Left lung (tissue), 10 donors: ENCODE measurements around the gene CAMK2D. TPM values are rescaled to one million over a fixed set of nuclear protein-coding genes. Genes with fewer than 3 reads are reported as not detected.
"Not testable (repeated sequence)": the region's sequence is repeated elsewhere in the genome, so short reads cannot be mapped to it uniquely, and the experiment has no call there.

Source experiments
- ATAC-seq: fragments of 200-7000 bp; cut with Tn5 transposase; one replicate; pipeline ENCODE4 v1.9.1; 2020; ENCODE audit warnings: moderate library complexity
- DNase-seq, 4 donors: peaks; one replicate each; pipeline ENCODE4 v3.0.0-alpha.2; 2013 to 2020
- H3K27ac ChIP-seq, 2 donors: fragments of 200-600 bp; sonication (generic) in 1 of 2; one replicate each; pipeline versions ENCODE4 v1.5.0 to v1.8.0; 2020 to 2021
- H3K27me3 ChIP-seq, 2 donors: fragments of 200-600 bp; sonication (generic) in 1 of 2; one replicate each; pipeline versions ENCODE4 v1.5.0 to v1.8.0; 2020 to 2021
- H3K36me3 ChIP-seq, 2 donors: fragments of 200-600 bp; sonication (generic) in 1 of 2; one replicate each; pipeline versions ENCODE4 v1.5.0 to v1.8.0; 2020 to 2021
- H3K4me1 ChIP-seq, 2 donors: fragments of 200-600 bp; one replicate each; pipeline ENCODE4 v1.8.0; 2021
- H3K4me3 ChIP-seq, 2 donors: fragments of 200-600 bp; sonication (generic) in 1 of 2; one replicate each; pipeline versions ENCODE4 v1.5.0 to v1.8.0; 2020 to 2021; ENCODE audit warnings: mild to moderate bottlenecking in 1 of 2
- H3K9me3 ChIP-seq, 2 donors: fragments of 200-600 bp; sonication (generic) in 1 of 2; one replicate each; pipeline versions ENCODE4 v1.5.0 to v1.8.0; 2020 to 2021
- CTCF ChIP-seq, 2 donors: fragments of 200-600 bp; sonication (generic) in 1 of 2; IDR thresholded peaks; one replicate each; pipeline versions ENCODE4 v1.5.0 to v1.8.0; 2021; ENCODE audit warnings: antibody characterized with exemption in 2 of 2
- intact Hi-C, 2 donors: fragments of 100-400 bp; cut with DNase I; formaldehyde crosslinking; loops; one replicate each; pipeline versions ENCODE4 v1.11.2 to v1.14.2; 2022
- polyA plus RNA-seq, 6 donors: library from polyadenylated mRNA; unstranded; fragments of 120-200 nt; gene quantifications; one replicate each; pipeline ENCODE4 v1.2.1, GENCODE V29; 2013; ENCODE audit not compliant: insufficient read length in 6 of 6
- total RNA-seq, 2 donors: library from RNA; stranded (reverse); fragmentation: NEBNext Ultra II Directional; extraction: Animal tissue kit (Norgen Biotek cat#: 25700); gene quantifications; one replicate each; pipeline ENCODE4 v1.2.1, GENCODE V29; 2021
- donor health status: DM: no; HTN: yes; CAD: no.
- donor health status: DM: no; HTN: no; CAD: no.

The CAMK2D gene
- total and polyA plus RNA-seq, 8 donors = 50.3 to 93.2 (median 68.4) TPM

- TF ChIP-seq CTCF (IDR thresholded peaks at IDR 0.05) = no peak
- Histone ChIP-seq H3K4me3 (no peak overlapping the region), H3K27ac (no peak overlapping the region), H3K4me1 (no peaks in the 10 kb centered on the region), H3K27me3 (no peaks in the 10 kb centered on the region), H3K9me3 (no peaks in the 10 kb centered on the region), H3K36me3 (no peaks in the 10 kb centered on the region)
- DNase-seq (no peak), ATAC-seq (no peak)
- intact Hi-C loops = no loop called here
Measured at GRCh38 chr4:113718252-113718651, 43.3 kb downstream of the CAMK2D start.

GRCh38 chr4:113711883-113712662, 49.5 kb downstream of the CAMK2D start:
- H3K4me1 ChIP-seq = peaks cover 0 to 1% of the 10 kb centered on the region in 2 donors
- H3K4me3 ChIP-seq = no peak overlapping the region
- intact Hi-C loops = no loop called here
- H3K27ac ChIP-seq = no peak overlapping the region
- H3K36me3 ChIP-seq = no peaks in the 10 kb centered on the region
- H3K9me3 ChIP-seq = no peaks in the 10 kb centered on the region
- DNase-seq = no peak
- no peak for TF ChIP-seq CTCF (IDR thresholded peaks at IDR 0.05)
- H3K27me3 ChIP-seq = no peaks in the 10 kb centered on the region
- no peak for ATAC-seq

GRCh38 chr4:113708250-113708649, 53.3 kb downstream of the CAMK2D start:
- H3K4me3 ChIP-seq = no peak overlapping the region
- H3K9me3 ChIP-seq = no peaks in the 10 kb centered on the region
- TF ChIP-seq CTCF (IDR thresholded peaks at IDR 0.05) = no peak
- no peak overlapping the region for H3K27ac ChIP-seq
- H3K36me3 ChIP-seq = no peaks in the 10 kb centered on the region
- DNase-seq (no peak), ATAC-seq (peak; percentile 33)
- intact Hi-C loops = no loop called here
- no peaks in the 10 kb centered on the region for H3K27me3 ChIP-seq
- peaks cover 0 to 6% of the 10 kb centered on the region in 2 donors for H3K4me1 ChIP-seq

GRCh38 chr4:113707048-113707447, 54.5 kb downstream of the CAMK2D start:
- intact Hi-C loops = no loop called here

GRCh38 chr4:113705097-113705496, 56.4 kb downstream of the CAMK2D start:
- H3K27ac ChIP-seq, H3K36me3 ChIP-seq, DNase-seq, H3K27me3 ChIP-seq, H3K9me3 ChIP-seq, H3K4me1 ChIP-seq, intact Hi-C loops, H3K4me3 ChIP-seq, ATAC-seq: not testable (repeated sequence)

More at GRCh38 chr4:113707048-113707447, 54.5 kb downstream of the CAMK2D start:
- ATAC-seq (no peak), DNase-seq (no peak)
- H3K36me3 ChIP-seq = no peaks in the 10 kb centered on the region
- no peak overlapping the region for H3K4me3 ChIP-seq
- H3K27ac ChIP-seq = no peak overlapping the region
- TF ChIP-seq CTCF (IDR thresholded peaks at IDR 0.05) = no peak
- peaks cover 0 to 6% of the 10 kb centered on the region in 2 donors for H3K4me1 ChIP-seq
- H3K9me3 ChIP-seq = no peaks in the 10 kb centered on the region
- H3K27me3 ChIP-seq = no peaks in the 10 kb centered on the region

- DNase-seq, ATAC-seq, H3K27ac ChIP-seq, H3K4me1 ChIP-seq, H3K36me3 ChIP-seq, H3K27me3 ChIP-seq, H3K9me3 ChIP-seq, intact Hi-C loops, H3K4me3 ChIP-seq: not testable (repeated sequence)
Measured at GRCh38 chr4:113702596-113702995, 58.9 kb downstream of the CAMK2D start.
